Stimulated activated CD8-positive, alpha-beta memory T cell treated with anti-CD3 and anti-CD28 coated beads, Interleukin-2, amount 100 ng/mL, for 48 hours (primary cell): ENCODE results near the gene DLX1.
"Not testable (repeated sequence)": the region's sequence is repeated elsewhere in the genome, so short reads cannot be mapped to it uniquely, and the experiment has no call there.

Experiments used
- DNase-seq, 2 donors: peaks; one replicate each; pipeline ENCODE4 v3.0.0-alpha.2; 2020; ENCODE audit warnings: low read depth in 2 of 2

The DLX1 gene

DNA sequence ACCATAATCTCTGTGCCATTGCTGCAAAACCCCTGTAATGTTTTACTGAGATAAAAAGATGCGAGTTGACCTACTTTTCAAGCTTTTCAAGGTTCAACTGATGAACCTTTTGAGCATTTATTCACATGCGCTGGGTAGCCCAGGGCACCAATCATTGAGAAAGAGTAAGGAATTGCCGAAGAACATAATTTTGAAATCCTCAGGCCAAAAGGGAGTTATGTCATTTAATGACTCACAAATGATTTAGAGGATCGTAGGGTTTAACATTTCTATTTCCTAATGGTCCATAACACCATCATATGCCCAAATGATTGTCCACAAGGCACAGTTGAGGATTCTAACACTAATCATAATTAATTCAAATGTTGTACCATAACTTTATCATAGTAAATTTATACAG, 20.2 kb upstream of the DLX1 start:
- no peak for DNase-seq

DNA sequence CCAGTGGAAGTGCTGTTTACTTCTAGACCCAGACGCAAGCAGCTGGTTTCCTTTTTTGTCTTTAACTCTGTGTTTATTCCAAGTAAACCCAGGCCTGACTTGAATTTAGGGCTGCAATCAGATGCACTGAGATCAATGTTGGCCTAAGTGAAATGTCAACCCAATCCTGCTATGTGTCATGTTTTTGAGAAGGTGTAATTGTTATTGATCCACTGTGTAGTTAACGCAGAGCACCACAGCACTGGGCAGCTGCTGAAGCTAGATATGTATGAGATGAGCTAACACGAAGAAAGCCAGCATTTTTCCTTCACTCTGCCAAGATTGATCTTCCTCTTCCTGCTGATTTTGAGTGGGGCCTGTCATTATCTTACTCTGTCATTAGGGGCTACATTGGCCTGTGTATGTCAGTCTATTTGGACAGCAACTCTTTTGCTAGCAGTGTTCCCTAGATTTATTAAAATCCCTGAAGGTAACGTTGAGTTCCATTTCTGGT, 18.9 kb upstream of the DLX1 start:
- DNase-seq = no peak

DNA sequence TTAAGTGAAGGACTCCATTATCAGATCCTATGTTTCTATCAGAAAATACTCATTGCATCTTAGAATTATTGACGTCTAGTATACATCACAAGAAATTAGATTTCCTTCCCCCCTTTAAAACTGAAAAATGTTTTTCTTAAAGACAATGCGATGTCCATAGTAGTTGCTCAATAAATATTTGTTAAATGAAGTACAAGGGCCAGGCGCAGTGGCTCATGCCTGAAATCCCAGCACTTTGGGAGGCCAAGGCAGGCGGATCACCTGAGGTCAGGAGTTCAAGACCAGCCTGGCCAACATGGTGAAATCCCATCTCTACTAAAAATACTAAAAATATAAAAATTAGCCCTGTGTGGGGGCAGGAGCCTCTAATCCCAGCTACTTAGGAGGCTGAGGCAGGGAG, 17.4 kb upstream of the DLX1 start:
- not testable (repeated sequence) for DNase-seq

DNA sequence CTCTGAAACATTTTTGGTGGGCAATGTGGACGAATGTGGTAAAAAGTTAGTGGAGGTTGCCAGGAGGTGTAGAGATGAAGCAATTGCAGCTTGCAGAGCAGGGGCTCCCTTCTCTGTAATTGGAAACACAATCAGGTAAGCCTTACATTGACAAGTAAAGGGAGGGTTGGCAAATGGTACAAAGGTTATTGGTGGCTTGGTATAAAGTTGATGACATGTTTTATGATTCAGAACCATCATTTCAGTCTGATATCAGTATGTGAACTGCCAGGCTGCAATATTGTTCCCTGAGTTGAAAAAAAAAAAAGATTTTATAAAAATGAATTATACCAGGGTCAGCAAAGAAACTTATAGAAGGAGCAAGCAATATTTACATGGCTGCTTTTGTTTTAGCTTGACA, 14.4 kb upstream of the DLX1 start:
- no peak for DNase-seq

DNA sequence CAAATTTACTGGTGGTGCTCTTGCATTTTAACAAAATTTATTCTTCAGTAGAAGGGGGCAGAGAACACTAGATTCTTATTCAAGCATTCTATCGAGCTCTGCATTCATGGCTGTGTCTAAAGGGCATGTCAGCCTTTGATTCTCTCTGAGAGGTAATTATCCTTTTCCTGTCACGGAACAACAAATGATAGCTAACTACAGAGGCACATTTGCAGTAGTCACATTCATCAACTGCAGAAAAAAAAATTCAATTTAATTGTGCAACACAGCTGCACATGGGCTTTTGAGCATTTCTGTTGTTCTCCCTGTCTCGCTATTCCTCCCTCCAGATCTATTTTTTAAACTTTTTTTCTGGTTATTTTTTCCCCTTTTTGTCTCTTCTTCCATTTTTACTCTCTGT, 13.0 kb upstream of the DLX1 start:
- DNase-seq = no peak

DNA sequence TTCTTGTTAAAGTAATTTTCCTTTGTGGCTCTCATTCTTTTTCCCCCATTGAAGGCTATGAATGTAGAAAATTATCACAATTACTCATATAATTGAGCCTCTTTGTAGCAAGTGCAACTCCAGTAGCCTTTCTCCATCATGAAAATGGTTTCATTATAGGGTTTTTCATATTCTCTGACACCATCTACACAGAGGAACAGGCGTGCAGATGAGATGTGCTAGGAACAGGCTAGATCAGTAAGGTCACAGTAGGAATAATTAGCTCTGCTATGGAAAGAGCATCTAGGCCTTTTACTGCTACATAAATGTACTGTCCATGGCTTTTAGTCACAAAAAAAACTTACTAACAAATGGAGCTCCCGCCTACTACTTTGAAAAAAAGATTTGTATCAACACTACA, 12.6 kb upstream of the DLX1 start:
- DNase-seq = no peak

DNA sequence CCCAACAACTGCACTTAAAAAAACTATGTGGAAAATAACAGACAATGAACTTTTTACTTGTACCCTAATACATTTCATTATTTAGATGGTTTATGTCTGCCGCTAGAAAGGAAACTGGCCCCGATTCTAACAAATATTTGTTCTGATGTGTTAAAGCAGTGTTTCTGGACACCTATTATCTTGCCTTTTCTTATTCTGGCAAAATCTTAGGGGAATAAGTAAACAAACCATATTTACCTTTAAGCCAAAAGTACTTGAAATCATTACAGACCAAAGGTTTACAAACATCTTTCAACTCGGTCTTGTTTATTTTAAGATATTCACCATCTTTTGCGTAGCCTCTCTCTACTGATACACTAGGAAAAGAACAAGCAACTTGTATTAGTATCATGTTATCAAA, 11.8 kb upstream of the DLX1 start:
- DNase-seq = no peak

DNA sequence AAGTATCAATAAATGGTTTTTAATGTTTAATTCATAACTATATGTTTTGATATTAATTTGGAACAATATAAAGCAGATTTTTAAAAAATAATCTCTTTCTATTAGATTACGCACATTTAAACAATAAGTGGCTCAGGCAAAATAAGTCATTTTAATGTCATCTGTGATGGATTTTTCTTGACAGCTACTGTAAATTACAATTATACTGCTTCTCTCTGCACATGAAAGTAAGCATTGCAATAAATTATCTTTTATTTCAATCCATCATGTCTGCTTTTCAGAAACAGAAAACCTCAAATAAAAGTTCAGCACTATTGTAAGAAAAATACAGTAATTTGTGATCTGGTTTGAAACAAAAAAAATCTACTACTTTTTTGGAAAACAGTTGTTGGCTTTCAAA, 11.1 kb upstream of the DLX1 start:
- no peak for DNase-seq

DNA sequence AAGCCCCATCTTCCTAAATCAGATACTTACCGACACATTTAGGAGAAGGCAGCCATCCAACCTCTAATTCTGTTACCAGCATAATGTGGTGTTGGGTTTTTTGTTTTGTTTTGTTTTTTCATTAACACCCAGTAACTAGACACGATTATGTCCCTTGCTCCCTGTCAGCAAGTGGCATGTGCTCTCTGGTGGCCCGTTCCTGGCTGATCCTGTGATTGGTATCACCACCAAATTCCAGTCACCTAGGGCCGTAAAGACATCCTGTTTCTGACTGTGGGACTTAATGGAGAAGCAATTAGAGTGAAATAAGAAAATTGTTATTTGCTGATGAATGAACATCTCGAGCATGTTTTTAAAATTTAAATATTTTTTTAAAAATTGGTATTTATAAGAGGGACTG, 5.9 kb upstream of the DLX1 start:
- DNase-seq = no peak

DNA sequence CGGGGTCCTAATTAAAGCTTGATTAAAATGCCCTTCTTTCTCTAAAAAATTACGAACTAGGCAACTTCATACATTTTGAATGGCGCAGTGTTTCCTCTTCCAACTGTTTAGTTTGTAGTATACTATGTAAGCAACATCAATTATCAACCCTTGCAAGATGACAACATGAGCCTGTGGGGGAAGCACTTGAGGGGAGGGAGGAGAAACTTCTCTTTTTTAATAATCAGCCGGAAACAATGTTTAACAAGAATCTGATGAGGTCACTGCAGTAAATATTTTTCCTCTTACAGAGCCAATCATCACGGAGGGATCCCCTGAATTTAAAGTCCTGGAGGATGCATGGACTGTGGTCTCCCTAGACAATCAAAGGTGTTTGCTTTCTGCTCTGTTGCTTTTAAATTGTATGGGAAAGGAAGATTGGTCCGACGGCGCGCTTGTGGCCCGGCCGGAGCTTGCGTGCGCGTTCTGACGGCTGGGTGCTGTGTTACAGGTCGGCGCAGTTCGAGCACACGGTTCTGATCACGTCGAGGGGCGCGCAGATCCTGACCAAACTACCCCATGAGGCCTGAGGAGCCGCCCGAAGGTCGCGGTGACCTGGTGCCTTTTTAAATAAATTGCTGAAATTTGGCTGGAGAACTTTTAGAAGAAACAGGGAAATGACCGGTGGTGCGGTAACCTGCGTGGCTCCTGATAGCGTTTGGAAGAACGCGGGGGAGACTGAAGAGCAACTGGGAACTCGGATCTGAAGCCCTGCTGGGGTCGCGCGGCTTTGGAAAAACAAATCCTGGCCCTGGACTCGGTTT, 5.3 kb upstream of the DLX1 start:
- DNase-seq = no peak

DNA sequence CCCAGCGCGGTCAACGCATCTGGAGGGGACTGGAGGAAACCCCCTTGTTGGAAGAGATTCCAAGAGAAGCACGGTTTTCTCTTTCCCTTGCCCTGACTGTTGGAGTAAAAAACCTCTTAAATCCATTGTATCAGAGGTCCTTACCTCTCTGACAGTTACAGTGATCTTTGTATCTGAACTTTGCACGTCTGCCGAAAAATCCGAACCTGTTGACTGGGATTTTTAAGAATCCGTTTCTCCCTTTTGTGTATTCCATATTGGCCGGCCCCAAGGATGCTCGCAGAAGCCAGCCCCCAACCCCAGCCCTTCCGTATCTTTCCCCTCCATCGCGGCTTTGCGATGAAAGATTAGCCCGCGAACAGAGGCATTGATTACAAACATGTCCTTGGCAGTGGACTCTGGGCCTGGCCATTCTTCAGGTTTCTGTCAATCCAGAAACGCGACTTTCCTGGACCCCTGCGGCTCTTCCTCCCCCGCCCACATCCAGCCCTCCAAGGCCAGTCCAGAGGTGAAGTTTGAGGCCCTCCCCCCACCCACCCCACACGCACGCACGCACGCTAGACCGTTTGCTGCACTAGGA, 4.6 kb upstream of the DLX1 start:
- no peak for DNase-seq

DNA sequence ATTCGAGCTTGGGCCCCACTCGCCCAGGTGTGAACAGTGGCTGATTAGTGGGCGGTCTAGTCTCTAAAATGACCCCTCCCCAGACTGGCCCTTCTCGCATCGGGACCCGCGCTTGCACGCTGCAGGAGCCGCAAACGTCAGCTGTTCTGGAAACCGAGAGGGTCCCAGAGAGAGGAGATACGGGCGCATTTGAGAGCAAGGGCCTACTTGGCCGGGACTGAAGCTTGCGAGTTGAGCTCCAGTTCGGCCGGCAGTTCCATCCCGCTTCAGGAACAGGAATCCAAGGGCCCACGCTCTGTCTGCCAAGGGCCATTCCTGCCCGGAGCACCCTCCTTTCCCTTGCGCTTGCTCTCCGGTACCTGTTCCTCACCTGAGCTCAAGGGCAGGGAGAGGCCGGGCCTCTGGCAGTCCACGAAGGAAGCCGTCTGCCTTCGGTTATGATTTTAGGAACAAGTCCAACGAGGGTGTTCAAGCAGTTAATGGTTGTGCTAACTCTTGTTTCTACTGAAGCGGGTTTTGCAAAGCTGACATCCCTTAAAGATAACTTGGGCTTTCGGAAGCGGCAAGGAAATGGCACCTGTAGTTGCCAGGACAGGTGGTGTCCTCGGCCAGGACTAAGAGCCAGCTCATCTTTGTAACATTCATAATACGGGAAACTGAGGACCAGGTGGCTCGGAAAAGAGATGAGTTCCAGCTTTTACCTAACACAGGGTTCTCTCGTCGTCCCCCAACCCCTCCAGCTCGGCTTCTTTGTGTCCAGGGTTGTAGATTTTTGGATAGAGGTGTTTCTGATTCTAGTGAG, 3.9 kb upstream of the DLX1 start:
- no peak for DNase-seq

DNA sequence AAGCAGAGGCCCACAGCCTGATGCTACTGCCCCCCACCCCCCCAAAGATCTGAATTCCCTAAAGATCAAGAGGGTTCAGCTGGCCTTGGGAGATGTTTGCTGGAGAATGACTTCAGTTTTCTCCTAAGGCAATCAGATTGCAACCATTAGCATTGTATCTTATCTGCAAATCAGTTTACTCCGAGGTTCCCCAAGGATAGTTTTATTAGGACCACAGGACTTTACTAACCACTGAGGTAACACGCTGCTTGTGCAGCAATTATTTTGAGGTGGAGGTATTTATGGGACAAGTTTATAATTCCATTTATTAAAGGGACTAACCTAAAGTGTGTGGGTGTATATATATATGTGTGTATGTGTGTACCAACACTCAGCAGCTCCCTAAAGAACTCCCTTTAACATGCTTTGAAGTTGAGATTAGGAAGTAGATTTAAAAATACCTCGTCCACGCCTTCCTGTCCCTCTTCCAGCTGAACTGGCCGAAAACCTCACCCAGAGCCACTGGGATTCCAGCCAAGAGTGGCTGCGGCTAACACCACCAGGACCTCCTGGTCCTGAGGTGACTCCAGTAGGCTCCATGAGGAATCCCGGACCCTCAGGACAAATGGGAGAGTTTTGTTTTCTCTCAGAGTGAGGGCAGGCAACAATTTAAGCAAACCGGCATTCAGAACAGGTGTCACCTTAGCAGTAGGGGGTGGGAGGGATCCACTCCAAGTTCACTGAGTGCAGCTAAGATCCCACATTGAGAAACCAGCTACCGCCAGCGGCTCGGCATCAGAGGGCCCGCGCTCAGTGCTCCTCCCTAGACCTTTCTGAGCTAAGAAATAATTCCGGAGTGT, 3.0 kb upstream of the DLX1 start:
- no peak for DNase-seq

DNA sequence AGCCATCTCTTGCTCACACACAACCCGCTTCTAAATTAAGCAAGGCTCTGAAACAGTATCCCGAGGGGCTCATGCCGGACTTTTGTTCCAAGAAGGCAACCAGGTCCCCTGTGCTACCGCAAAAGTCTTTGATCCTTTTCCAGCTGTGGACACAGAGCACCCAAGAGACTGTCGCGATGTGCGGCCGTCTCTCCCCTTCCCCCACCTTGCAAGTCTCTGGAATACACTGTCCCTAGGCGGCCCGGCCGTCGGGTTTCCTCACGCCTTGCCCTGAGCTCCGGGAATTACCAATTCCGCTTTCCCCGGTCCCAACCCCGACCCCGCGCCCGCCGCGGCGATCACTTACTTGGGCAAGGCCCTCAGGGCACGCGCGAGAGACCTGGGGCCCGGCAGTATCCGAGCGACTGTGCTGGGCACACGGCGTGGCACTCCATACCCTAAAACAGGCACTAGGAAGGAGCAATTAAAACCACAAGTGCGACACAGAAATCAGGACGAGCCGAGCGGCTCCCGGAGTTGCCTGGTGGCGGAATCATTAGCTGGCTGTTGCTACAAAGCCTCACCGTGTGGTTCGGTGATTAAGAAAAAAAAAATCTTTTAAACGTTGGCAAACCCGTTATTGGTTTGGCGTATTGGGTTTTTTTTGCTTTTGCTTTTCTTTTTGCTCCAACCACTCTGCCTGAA, 2.2 kb upstream of the DLX1 start:
- DNase-seq = no peak

DNA sequence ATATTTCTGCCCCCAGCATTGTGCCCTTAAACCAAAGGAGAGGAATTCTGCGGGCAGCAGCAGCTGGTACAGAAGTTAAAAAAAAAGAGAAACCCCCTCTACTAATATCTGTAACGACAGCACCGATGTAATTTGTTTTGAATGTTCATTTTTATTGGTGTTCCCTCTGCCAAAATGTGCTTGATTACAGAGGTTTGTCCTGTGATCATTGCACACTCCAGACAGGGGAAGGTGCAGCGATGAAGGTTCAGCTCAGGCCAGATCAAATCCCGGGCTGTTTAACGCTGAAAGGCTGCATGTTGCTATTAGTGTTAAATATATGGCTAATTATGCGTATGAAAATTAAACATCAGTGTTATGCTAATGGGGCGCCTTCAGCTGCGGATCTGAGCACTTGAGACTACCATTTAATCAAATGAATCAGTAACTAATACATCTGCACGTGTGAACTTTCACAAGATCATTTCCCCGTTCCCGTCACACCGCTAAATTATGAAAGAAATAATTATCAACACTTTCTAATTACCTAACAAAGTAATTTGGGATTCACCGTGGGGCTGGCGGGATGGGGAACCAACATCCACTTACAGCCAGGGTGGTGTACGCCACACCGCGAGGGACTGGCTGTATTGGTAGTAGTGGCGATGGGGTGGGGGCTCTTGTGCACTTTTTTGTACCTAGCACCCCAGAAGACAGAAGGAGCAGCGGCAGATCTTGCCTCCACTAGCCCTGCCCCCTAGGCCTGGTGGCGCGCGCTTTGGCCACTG, 1.5 kb upstream of the DLX1 start:
- no peak for DNase-seq

DNA sequence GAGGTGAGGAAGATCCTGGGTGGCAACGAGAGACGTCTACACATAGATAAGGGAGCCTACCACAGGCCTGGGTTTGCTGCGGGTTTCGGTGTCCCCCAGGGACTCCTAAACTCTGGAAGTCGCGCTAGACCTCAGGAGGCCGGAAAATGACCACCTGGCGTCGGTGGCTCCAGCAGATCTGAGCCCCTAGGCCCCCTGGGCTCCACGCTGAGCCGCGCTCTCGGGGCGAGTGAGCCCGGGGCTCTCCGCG, 987 bp upstream of the DLX1 start:
- DNase-seq = no peak

DNA sequence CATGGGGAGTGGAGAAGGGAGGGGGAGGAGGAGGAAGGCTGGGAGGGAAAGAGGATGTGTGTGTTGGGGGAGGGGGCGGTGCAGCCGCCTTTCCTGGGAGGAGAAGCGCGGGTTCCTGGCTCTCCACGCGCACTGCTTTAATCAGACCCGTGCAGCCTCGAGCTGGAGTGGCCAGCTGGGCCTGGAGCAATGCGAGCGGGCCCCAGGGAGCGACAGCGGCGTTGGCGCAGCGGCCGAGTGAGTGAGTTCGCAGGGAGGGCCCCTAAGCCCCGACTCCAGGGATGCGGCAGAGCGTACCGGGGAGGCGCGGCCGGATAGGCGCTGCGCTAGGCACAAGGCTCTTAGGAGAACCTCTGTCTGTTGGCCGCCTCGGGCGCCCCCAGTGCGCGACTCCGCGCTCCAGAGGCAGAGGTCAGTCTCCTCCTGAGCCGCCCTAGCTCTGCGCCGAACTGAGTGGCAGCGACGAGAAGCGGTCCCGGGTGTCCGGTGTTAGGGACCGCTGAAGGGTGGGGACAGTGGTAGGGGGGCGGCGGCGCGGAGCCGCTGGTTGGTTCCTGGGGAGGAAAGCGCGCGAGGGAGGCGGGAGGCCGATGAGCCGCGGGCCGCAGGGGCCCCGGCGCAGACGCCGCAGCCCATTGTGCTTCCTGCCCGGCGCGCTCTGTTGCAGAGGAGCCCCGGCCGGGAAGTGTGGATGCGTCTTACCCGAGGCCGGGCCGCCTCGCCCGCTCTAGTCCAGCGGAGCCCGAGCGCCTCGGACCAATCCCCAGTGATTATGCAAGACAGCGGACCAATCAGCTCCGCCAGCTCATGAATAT, 455 bp upstream of the DLX1 start:
- no peak for DNase-seq

DNA sequence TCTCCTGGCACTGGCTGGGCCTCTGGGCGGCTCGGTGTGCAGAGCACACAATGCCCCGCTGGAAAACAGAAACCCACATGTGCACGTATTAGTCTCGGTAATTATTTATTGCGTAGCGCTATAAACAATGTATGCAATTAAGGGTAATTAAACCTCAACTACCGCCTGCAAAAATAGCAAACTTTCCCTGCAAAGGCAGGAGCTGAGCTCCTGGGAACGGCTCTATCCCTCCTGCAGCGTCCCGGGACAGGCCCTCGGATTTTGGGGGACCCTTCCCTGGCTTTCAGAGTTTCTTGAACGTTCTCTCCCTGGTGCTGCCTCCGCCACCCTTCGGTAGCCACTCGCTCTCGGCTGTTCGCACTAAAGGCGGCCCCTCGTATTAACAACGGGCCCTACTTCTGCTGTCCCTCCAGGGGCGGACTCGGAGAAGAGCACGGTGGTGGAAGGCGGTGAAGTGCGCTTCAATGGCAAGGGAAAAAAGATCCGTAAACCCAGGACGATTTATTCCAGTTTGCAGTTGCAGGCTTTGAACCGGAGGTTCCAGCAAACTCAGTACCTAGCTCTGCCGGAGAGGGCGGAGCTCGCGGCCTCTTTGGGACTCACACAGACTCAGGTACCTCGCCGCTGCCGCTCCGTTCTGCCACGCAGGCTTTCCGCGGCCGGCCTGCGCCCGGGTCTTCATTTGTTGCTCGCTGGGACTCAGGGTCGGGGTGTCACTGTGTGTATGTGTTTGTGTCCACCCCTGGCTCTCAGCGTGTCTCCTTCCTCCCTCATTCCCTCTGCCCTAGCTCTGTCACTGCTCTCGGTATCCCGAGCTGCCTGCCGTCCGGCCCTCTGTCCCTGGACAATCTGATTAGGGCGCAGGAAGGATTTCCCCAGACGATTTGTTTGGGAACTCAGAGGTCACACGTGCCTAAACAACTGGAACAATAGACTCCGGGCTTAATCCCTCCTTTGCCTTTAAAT, 1.2 kb downstream of the DLX1 start:
- DNase-seq = no peak
